ENCODE results near the gene LGR6. TPM values are rescaled to one million over a fixed set of nuclear protein-coding genes. Genes with fewer than 3 reads are reported as not detected.
A peak's percentile ranks its signal among the peaks of the same experiment; 100 is the strongest.

Gene LGR6
- total RNA-seq, 2 donors from 2014 or later = 6.0 to 6.1 TPM

GRCh38 chr1:202275061-202275770 lies 81.6 kb downstream of the LGR6 start:
- intact Hi-C loops (cut with DNase I) = loop anchor here in 1 of 2 donors (5.0 kb wide), 1 partner anchor 42 kb away; no protein-coding TSS in a partner anchor
- DNase-seq (no peak), ATAC-seq (no peak)

- no peak for DNase-seq
- intact Hi-C loops (cut with DNase I) = loop anchor here in 1 of 2 donors (5.0 kb wide), 1 partner anchor 41 kb away; no protein-coding TSS in a partner anchor
- no peak for ATAC-seq
These were observed 82.6 kb downstream of the LGR6 start for GRCh38 chr1:202276081-202276715.

DNA sequence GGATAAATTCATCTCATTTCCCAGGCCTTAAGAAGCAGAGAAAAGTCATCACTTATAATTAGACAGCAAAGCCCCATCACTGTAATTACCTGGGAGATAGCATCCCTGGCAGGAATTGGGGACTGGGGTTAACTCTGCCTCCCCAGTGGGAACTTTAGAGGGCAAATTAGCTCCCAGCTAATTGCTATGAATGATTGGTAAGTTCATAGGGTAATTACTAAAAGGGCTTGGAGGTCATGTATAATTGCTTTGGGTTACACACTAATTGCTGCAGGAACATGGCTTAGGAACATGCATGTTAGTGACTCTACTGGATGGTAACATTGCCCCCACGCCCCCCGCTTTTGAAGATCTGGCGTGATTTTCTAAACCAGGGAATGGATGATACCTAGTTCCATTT lies 83.3 kb downstream of the LGR6 start:
- intact Hi-C loops (cut with DNase I) = loop anchor here in 1 of 2 donors (5.0 kb wide), 1 partner anchor 40 kb away; no protein-coding TSS in a partner anchor
- DNase-seq (no peak), ATAC-seq (no peak)

- ATAC-seq = no peak
- intact Hi-C loops (cut with DNase I) = loop anchor here in 1 of 2 donors (5.0 kb wide), 1 partner anchor 39 kb away; no protein-coding TSS in a partner anchor
- DNase-seq = no peak
These were observed 85.2 kb downstream of the LGR6 start for GRCh38 chr1:202278751-202279150.

DNA sequence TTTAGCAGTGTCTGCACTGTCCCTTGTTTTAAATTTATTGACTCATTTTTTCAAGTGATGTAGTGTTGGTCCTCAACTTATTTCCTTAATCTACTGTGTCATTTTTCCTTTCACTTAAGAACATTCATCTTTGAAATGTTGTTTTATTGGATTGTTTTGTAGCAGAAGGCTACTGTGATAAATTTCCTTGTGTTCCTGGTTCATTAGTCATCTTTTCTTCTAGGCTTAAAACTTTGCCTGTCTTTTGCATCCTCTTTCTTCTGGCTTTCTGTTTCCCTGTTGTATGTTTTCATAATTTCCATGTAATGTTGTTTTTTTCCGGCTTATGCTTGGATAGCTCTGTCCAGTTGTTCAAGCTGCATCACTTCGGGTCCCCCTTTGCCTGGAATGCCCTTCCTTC lies 86.2 kb downstream of the LGR6 start:
- DNase-seq (no peak), ATAC-seq (no peak)
- intact Hi-C loops (cut with DNase I) = loop anchor here in 1 of 2 donors (5.0 kb wide), 1 partner anchor 37 kb away; no protein-coding TSS in a partner anchor

DNA sequence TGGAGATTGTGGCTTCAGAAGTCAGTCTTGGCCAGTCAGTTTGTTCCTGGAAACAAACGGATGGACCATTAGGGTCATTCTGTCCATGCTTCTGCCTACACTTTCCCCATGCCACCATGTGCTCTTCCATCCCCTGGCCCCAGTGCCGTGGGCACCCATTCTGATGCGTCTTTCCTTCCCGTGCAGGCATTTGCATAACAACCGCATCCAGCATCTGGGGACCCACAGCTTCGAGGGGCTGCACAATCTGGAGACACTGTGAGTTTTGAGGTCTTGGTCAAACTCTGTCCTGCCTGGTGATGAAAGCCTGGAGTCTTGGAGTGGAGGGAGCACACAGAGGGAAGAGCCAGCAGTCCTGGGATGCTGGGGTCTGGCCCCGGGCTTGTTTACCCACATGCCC lies 87.0 kb downstream of the LGR6 start:
- DNase-seq = no peak
- intact Hi-C loops (cut with DNase I) = no loop called here
- no peak for ATAC-seq

DNA sequence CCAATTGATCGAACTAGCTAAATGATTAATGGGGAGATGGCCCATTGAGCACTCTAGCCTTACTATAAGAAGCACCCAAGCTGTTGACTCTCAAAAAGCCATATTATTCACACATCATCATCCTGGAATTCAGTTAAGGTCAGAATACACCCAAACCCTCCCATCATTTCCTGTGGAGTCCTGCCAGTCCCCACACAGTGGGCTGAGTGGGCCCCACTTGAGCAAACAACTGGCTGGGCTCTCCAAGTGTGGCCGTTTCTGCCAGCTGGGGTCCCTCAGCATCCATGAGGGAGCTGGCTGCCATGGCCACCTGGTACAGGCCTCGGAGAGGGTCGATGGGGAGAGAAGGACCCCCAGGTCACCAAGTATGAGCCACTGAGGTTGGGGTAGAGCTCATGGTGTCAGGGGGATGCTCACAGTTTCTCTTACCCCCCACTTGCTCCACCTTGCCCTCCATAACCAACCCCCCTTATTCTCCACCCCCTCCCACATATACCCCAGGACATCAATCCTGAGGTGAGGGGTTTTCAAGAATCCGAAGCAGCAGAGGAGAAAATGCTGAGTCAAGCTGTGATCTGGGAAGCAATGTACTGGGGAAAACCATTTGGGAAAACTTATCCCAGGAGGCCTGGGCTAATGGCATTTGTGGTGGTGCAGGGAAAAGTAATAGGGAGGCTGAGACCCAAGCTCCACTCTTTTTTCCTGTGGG lies 87.9 kb downstream of the LGR6 start:
- intact Hi-C loops (cut with DNase I) = no loop called here
- no peak for DNase-seq
- ATAC-seq = no peak

GRCh38 chr1:202282025-202282371 lies 88.4 kb downstream of the LGR6 start:
- intact Hi-C loops (cut with DNase I) = no loop called here
- DNase-seq = no peak
- ATAC-seq = no peak

GRCh38 chr1:202282596-202283283 lies 89.1 kb downstream of the LGR6 start:
- DNase-seq (no peak), ATAC-seq (no peak)
- intact Hi-C loops (cut with DNase I) = no loop called here

- intact Hi-C loops (cut with DNase I) = no loop called here
- no peak for ATAC-seq
- no peak for DNase-seq
These were observed 89.8 kb downstream of the LGR6 start for GRCh38 chr1:202283379-202283844.

- intact Hi-C loops (cut with DNase I) = no loop called here
- DNase-seq (no peak), ATAC-seq (peak in 1 of 2 donors; percentile 18)
These were observed 90.4 kb downstream of the LGR6 start for GRCh38 chr1:202283991-202284390.

GRCh38 chr1:202285908-202286307 lies 92.3 kb downstream of the LGR6 start:
- intact Hi-C loops (cut with DNase I) = no loop called here
- DNase-seq (no peak), ATAC-seq (no peak)

DNA sequence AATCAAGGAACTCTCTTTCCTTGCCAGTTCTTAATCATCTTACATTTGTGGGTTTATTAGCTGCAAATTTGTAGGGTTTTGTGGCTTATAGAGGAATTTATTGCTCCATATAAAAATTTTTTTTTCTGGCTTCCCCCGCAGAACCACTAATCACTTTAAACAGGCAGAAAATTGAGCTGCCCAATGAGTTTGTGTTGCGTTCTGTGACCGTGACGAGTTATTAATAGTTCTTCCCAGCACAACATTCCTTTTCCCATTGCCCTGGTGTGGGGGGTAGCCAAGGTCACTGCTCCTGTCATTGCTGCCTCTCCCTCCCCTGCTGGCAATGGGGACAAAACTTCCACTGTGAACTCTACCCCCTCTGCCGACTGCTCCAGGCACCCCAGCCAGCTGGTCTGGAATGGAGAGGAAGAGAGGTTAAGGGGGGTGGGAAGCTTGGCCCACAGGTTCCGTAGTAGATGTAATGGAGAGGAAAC lies 93.1 kb downstream of the LGR6 start:
- DNase-seq = peak; percentile 38
- ATAC-seq = peak; percentile 75 to 85
- intact Hi-C loops (cut with DNase I) = no loop called here

- ATAC-seq (no peak), DNase-seq (no peak)
- intact Hi-C loops (cut with DNase I) = no loop called here
These were observed 93.6 kb downstream of the LGR6 start for GRCh38 chr1:202287196-202287595.

DNA sequence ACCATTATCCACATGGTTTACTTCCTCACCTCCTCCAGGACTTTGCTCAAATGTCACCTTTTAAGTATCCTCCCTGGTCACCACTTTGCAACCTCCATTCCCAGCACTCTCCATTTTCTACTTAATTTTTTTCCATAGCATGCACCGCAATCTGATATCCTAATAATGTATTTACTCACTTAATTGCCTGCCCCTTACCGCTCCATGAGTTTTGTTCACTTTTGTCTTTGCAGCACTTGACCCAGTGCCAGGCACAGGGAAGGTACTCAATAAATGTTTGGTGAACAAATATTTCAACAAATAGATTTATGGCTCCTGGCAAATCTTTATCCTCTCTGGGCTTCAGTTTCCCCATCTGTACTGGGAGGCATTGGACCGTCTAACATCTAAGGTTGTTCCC lies 94.6 kb downstream of the LGR6 start:
- no peak for ATAC-seq
- no peak for DNase-seq

DNA sequence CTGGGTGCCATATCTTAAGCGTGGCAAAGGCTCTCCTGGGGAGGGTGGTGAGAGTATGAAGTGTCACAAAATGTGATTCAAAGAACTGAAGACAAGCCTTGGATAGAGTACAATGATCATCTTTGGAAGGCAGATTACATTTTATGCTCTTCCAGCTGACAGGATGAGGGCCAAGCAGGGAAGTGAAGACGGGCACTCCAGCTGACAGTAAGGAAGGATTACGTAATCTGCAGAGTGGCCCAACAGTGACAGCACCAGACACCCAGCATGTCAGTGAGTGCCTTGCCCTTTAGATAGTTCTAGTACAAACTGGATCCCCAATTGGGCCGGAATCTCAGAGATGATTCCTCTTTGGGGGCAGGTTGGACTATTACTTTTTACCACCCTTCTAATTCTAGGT lies 95.4 kb downstream of the LGR6 start:
- intact Hi-C loops (cut with DNase I) = no loop called here
- DNase-seq = no peak
- ATAC-seq = peak in 1 of 2 donors; percentile 55

More for the DNA sequence above, 94.6 kb downstream of the LGR6 start:
- intact Hi-C loops (cut with DNase I) = no loop called here

GRCh38 chr1:202291001-202291400 lies 97.4 kb downstream of the LGR6 start:
- DNase-seq (no peak), ATAC-seq (no peak)
- intact Hi-C loops (cut with DNase I) = no loop called here

DNA sequence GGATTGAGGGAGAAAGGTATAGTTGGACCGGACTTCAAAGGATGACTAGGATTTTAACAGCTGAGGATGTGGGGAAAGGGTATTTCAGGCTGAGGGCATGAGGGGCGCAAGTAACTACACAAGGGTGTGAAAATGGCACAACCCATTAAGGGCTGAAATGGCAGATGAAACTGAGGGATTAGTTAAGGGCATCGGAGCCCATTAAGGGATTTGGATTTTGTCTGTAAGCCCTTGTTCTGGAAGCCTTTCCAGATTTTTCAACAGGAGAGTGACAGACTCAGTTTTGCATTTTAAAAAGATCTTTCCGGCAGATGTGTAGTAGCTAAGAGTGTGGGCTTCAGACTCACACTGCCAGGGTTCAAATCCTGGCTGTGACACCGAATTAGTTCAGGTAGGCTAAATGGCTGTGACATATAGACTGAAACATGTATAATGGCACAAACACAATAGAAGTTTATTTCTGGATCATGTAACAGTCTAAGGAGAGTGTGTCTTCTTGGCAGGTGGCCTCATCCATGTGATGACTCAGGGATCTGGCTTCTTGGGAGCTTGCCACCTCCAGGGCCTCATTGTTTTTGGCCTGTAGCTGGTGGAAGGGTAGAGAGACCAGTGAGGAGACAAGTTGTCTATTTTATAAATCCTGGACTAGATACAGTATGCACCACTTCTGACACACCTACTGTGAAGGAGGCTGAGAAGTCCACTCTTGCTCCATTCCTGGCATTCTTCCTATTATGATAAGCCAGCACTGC lies 98.5 kb downstream of the LGR6 start:
- ATAC-seq (peak; percentile 55 to 85), DNase-seq (peak; percentile 46)
- intact Hi-C loops (cut with DNase I) = no loop called here

GRCh38 chr1:202292773-202293172 lies 99.2 kb downstream of the LGR6 start:
- intact Hi-C loops (cut with DNase I) = no loop called here
- DNase-seq = no peak
- no peak for ATAC-seq

Measured in left cardiac atrium (tissue), 4 donors.